HG02798 (cell line): ENCODE data around the gene RAB25.
A peak's percentile ranks its signal among the peaks of the same experiment; 100 is the strongest.

ENCODE experiments used
- ATAC-seq: cut with Tn5 transposase; IDR thresholded peaks from one replicate; pipeline ENCODE4 v1.9.1; 2021; ENCODE audit warnings: mild to moderate bottlenecking; ENCODE audit not compliant: unreplicated experiment, poor library complexity

Gene RAB25

GRCh38 chr1:156076609-156077429 lies 15.9 kb downstream of the RAB25 start:
- ATAC-seq, result peak; percentile 62

GRCh38 chr1:156077430-156077760 lies 16.4 kb downstream of the RAB25 start:
- no peak for ATAC-seq

GRCh38 chr1:156078728-156079127 lies 17.8 kb downstream of the RAB25 start:
- ATAC-seq, result no peak

GRCh38 chr1:156079762-156080161 lies 18.8 kb downstream of the RAB25 start:
- ATAC-seq, result no peak

- no peak for ATAC-seq
Measured at GRCh38 chr1:156080241-156080862, 19.4 kb downstream of the RAB25 start.

GRCh38 chr1:156080863-156081179 lies 19.9 kb downstream of the RAB25 start:
- no peak for ATAC-seq

- no peak for ATAC-seq
Measured at GRCh38 chr1:156081180-156081916, 20.4 kb downstream of the RAB25 start.

- no peak for ATAC-seq
Measured at GRCh38 chr1:156081917-156082308, 21.0 kb downstream of the RAB25 start.

- peak; percentile 61 for ATAC-seq
Measured at GRCh38 chr1:156082309-156083091, 21.5 kb downstream of the RAB25 start, which contains the start of gene MEX3A. Gene MEX3A (minus strand): TSS chr1:156082465. CDS start chr1:156081998, 467 bp downstream.

- ATAC-seq, result no peak
Measured at GRCh38 chr1:156083800-156084790, 23.1 kb downstream of the RAB25 start.

- no peak for ATAC-seq
Measured at GRCh38 chr1:156086256-156086662, 25.3 kb downstream of the RAB25 start.

- ATAC-seq, result no peak
Measured at GRCh38 chr1:156089704-156090103, 28.7 kb downstream of the RAB25 start.

- ATAC-seq, result no peak
Measured at GRCh38 chr1:156090138-156090839, 29.3 kb downstream of the RAB25 start.

- peak; percentile 75 for ATAC-seq
Measured at GRCh38 chr1:156090840-156091188, 29.9 kb downstream of the RAB25 start.

- no peak for ATAC-seq
Measured at GRCh38 chr1:156091610-156092009, 30.6 kb downstream of the RAB25 start.

- no peak for ATAC-seq
Measured at GRCh38 chr1:156095906-156096508, 35.0 kb downstream of the RAB25 start.

- peak; percentile 74 for ATAC-seq
Measured at GRCh38 chr1:156096640-156097391, 35.9 kb downstream of the RAB25 start.
